Trophoblast cell (in vitro differentiated cells and primary cell): ENCODE data around the gene P2RX6.

Experiments
- DNase-seq, 2 donors: peaks; one replicate each; pipeline ENCODE4 v3.0.0-alpha.2; 2016
- H2AFZ ChIP-seq: 2 replicates; pipeline ENCODE4 v1.6.1; 2013; ENCODE audit warnings: low read length, moderate library complexity, mild to moderate bottlenecking; ENCODE audit not compliant: insufficient read depth, poor library complexity
- H2AK5ac ChIP-seq: 2 replicates; pipeline ENCODE4 v1.6.1; 2013; ENCODE audit warnings: mild to moderate bottlenecking, low read length
- H2BK120ac ChIP-seq: 2 replicates; pipeline ENCODE4 v1.6.1; 2013; ENCODE audit warnings: low read length, mild to moderate bottlenecking, moderate library complexity; ENCODE audit not compliant: insufficient read depth, poor library complexity
- H2BK12ac ChIP-seq: 2 replicates; pipeline ENCODE4 v1.6.1; 2013; ENCODE audit warnings: mild to moderate bottlenecking, low read length, moderate library complexity
- H2BK5ac ChIP-seq: 2 replicates; pipeline ENCODE4 v1.6.1; 2013; ENCODE audit warnings: low read length, low read depth, moderate library complexity, mild to moderate bottlenecking; ENCODE audit not compliant: poor library complexity
- H3K14ac ChIP-seq: 2 replicates; pipeline ENCODE4 v1.6.1; 2013; ENCODE audit warnings: mild to moderate bottlenecking, low read length
- H3K18ac ChIP-seq: 2 replicates; pipeline ENCODE4 v1.6.1; 2013; ENCODE audit warnings: mild to moderate bottlenecking, low read length
- H3K23ac ChIP-seq: 2 replicates; pipeline ENCODE4 v1.6.1; 2013; ENCODE audit warnings: low read length
- H3K27ac ChIP-seq: 2 replicates; pipeline ENCODE4 v1.5.1; 2013; ENCODE audit warnings: low read depth, mild to moderate bottlenecking, inconsistent platforms, low read length, moderate library complexity
- H3K27me3 ChIP-seq: 2 replicates; pipeline ENCODE4 v1.6.1; 2013; ENCODE audit warnings: inconsistent platforms, mild to moderate bottlenecking, low read length, moderate library complexity; ENCODE audit not compliant: insufficient read depth
- H3K36me3 ChIP-seq, 2 experiments: 1 replicate in 1 of 2; 2 replicates in 1 of 2; pipeline ENCODE4 v1.6.1; 2013; ENCODE audit warnings: low read length in 2 of 2, mild to moderate bottlenecking in 2 of 2, moderate library complexity in 1 of 2; ENCODE audit not compliant: insufficient read depth in 2 of 2, control insufficient read depth in 1 of 2
- H3K4ac ChIP-seq: 2 replicates; pipeline ENCODE4 v1.6.1; 2013; ENCODE audit warnings: low read depth, mild to moderate bottlenecking, low read length, moderate library complexity
- H3K4me1 ChIP-seq, 2 experiments: 1 replicate in 1 of 2; 2 replicates in 1 of 2; pipeline ENCODE4 v1.6.1; 2013; ENCODE audit warnings: low read length in 2 of 2, mild to moderate bottlenecking in 2 of 2, moderate library complexity in 1 of 2; ENCODE audit not compliant: insufficient read depth in 2 of 2, control insufficient read depth in 1 of 2
- H3K4me2 ChIP-seq: 2 replicates; pipeline ENCODE4 v1.6.1; 2013; ENCODE audit warnings: inconsistent platforms, mild to moderate bottlenecking, low read length, moderate library complexity
- H3K4me3 ChIP-seq: 2 replicates; pipeline ENCODE4 v1.5.1; 2013; ENCODE audit warnings: mild to moderate bottlenecking, low read depth, low read length, inconsistent platforms
- H3K79me1 ChIP-seq: one replicate; pipeline ENCODE4 v1.6.1; 2013; ENCODE audit warnings: low read length
- H3K79me2 ChIP-seq: 2 replicates; pipeline ENCODE4 v1.6.1; 2013; ENCODE audit warnings: low read length, mild to moderate bottlenecking; ENCODE audit not compliant: control insufficient read depth, insufficient read depth, poor library complexity
- H3K9ac ChIP-seq: 2 replicates; pipeline ENCODE4 v1.6.1; 2013; ENCODE audit warnings: mild to moderate bottlenecking, low read length
- H3K9me3 ChIP-seq: 2 replicates; pipeline ENCODE4 v1.6.1; 2013; ENCODE audit warnings: low read depth, mild to moderate bottlenecking, control low read depth, inconsistent platforms, low read length; ENCODE audit not compliant: insufficient read depth
- H4K12ac ChIP-seq: 2 replicates; pipeline ENCODE4 v1.6.1; 2013; ENCODE audit warnings: low read depth, mild to moderate bottlenecking, low read length, moderate library complexity
- H4K8ac ChIP-seq: 2 replicates; pipeline ENCODE4 v1.6.1; 2013; ENCODE audit warnings: low read depth, mild to moderate bottlenecking, low read length, moderate library complexity
- H4K91ac ChIP-seq: one replicate; pipeline ENCODE4 v1.6.1; 2013; ENCODE audit warnings: low read depth, mild to moderate bottlenecking, low read length, moderate library complexity
- WGBS: extraction: QIAGEN DNeasy Blood & Tissue Kit; methylation state at CpG from one replicate; pipeline ENCODE4 v1.1.7; 2013; ENCODE audit warnings: missing lambda C conversion rate; ENCODE audit not compliant: insufficient read length, insufficient coverage; ENCODE audit errors: extremely low coverage; 5-methylcytosine and 5-hydroxymethylcytosine counted together

Gene P2RX6

DNA sequence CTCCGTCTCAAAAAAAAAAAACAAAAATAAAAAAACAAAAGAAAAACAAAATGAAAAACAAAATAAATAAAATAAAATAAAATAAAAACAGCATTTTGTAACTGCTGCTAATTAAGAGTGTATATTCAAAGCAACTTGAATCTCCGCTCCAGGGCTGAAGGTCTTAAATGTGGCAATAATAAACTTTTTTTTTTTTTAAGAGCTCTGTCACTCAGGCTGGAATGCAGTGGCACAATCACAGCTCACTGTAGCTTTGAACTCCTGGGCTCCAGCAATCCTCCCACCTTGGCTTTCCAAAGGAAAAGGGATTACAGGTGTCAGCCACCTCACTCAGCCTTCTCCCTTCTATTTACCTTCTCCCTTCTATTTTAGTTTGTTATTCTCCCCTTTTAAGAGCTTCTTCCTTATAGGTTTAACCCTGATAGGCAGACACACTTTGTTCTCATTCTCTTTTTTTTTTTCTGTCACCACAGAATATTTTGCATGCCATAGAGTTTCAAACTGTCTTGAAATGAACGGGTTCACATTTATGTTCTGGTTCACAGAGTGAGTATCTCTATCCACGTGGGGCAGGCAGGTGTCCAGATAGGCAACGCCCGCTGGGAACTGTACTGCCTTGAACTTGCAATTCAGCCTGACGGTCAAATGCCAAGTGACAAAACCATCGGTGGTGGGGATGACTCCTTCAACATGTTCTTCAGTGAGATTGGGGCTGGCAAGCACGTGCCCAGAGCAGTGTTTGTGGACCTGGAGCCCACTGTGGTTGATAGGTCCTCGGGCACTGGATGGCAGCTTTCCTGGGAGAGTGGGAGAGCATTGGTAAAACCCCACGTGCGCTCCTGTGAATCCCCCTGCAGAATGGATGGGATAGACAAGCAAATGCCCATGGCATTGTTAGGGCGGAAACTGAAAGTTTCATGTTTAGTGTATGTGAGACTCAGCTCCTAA lies 50.2 kb downstream of the P2RX6 start:
- DNase-seq: peak in 1 of 2 donors; percentile 74
- no peaks in the 10 kb centered on the region for H3K4me1 ChIP-seq
- H3K79me2 ChIP-seq: no peaks in the 10 kb centered on the region
- no peak overlapping the region for H2AFZ ChIP-seq
- H3K9ac ChIP-seq: no peak overlapping the region
- no peak overlapping the region for H3K14ac ChIP-seq
- H3K27me3 ChIP-seq: no peaks in the 10 kb centered on the region
- no peak overlapping the region for H3K27ac ChIP-seq
- no peak overlapping the region for H4K8ac ChIP-seq
- no peak overlapping the region for H2AK5ac ChIP-seq
- no peak overlapping the region for H2BK12ac ChIP-seq
- no peak overlapping the region for H2BK5ac ChIP-seq
- no CpG with 5 or more reads among the region's 13 CpGs for WGBS
- no peak overlapping the region for H3K18ac ChIP-seq
- no peak overlapping the region for H3K4me2 ChIP-seq
- no peaks in the 10 kb centered on the region for H3K36me3 ChIP-seq
- H4K91ac ChIP-seq: no peak overlapping the region
- peaks cover 2% of the 10 kb centered on the region for H3K9me3 ChIP-seq
- H3K4ac ChIP-seq: no peak overlapping the region
- no peaks in the 10 kb centered on the region for H3K79me1 ChIP-seq
- H3K23ac ChIP-seq: no peak overlapping the region
- no peak overlapping the region for H4K12ac ChIP-seq
- H2BK120ac ChIP-seq: no peak overlapping the region
- no peak overlapping the region for H3K4me3 ChIP-seq

GRCh38 chr22:21067075-21067900 lies 52.3 kb downstream of the P2RX6 start:
- Histone ChIP-seq H3K9me3 (peaks cover 7% of the 10 kb centered on the region), H2BK120ac (no peak overlapping the region), H2AK5ac (no peak overlapping the region), H3K4me2 (no peak overlapping the region), H4K12ac (no peak overlapping the region), H3K23ac (no peak overlapping the region), H3K27ac (no peak overlapping the region), H4K8ac (no peak overlapping the region), H3K4ac (no peak overlapping the region), H2BK5ac (no peak overlapping the region), H2BK12ac (no peak overlapping the region), H3K79me1 (no peaks in the 10 kb centered on the region), H3K14ac (no peak overlapping the region), H3K18ac (no peak overlapping the region), H3K4me1 (no peaks in the 10 kb centered on the region), H3K27me3 (no peaks in the 10 kb centered on the region), H3K4me3 (no peak overlapping the region), H3K79me2 (no peaks in the 10 kb centered on the region), H3K9ac (no peak overlapping the region), H3K36me3 (no peaks in the 10 kb centered on the region), H4K91ac (no peak overlapping the region), H2AFZ (no peak overlapping the region)
- no CpG with 5 or more reads among the region's 28 CpGs for WGBS
- no peak for DNase-seq

GRCh38 chr22:21067901-21068680 lies 53.1 kb downstream of the P2RX6 start:
- no peak overlapping the region for H3K4me2 ChIP-seq
- H3K79me2 ChIP-seq: no peaks in the 10 kb centered on the region
- no peaks in the 10 kb centered on the region for H3K27me3 ChIP-seq
- no peak overlapping the region for H3K4ac ChIP-seq
- H3K79me1 ChIP-seq: no peaks in the 10 kb centered on the region
- H3K9me3 ChIP-seq: peaks cover 11% of the 10 kb centered on the region
- no CpG with 5 or more reads among the region's 12 CpGs for WGBS
- no peak overlapping the region for H2AFZ ChIP-seq
- no peak overlapping the region for H2BK5ac ChIP-seq
- H2BK120ac ChIP-seq: no peak overlapping the region
- H4K91ac ChIP-seq: no peak overlapping the region
- no peak overlapping the region for H4K12ac ChIP-seq
- no peak overlapping the region for H2BK12ac ChIP-seq
- no peak overlapping the region for H3K23ac ChIP-seq
- no peaks in the 10 kb centered on the region for H3K36me3 ChIP-seq
- H3K18ac ChIP-seq: no peak overlapping the region
- H3K4me1 ChIP-seq: no peaks in the 10 kb centered on the region
- no peak overlapping the region for H4K8ac ChIP-seq
- no peak overlapping the region for H3K14ac ChIP-seq
- no peak overlapping the region for H3K27ac ChIP-seq
- no peak overlapping the region for H2AK5ac ChIP-seq
- H3K9ac ChIP-seq: no peak overlapping the region
- no peak overlapping the region for H3K4me3 ChIP-seq
- no peak for DNase-seq

GRCh38 chr22:21068681-21069276 lies 53.8 kb downstream of the P2RX6 start:
- Histone ChIP-seq H4K8ac (no peak overlapping the region), H2BK12ac (no peak overlapping the region), H3K18ac (no peak overlapping the region), H3K14ac (no peak overlapping the region), H2BK120ac (no peak overlapping the region), H3K36me3 (no peaks in the 10 kb centered on the region), H4K91ac (no peak overlapping the region), H3K9me3 (peaks cover 13% of the 10 kb centered on the region), H3K4me1 (no peaks in the 10 kb centered on the region), H3K79me1 (no peaks in the 10 kb centered on the region), H3K9ac (no peak overlapping the region), H3K23ac (no peak overlapping the region), H2AK5ac (no peak overlapping the region), H4K12ac (no peak overlapping the region), H2BK5ac (no peak overlapping the region), H3K27me3 (no peaks in the 10 kb centered on the region), H3K4ac (no peak overlapping the region), H3K27ac (no peak overlapping the region), H3K4me2 (no peak overlapping the region), H2AFZ (no peak overlapping the region), H3K4me3 (no peak overlapping the region), H3K79me2 (no peaks in the 10 kb centered on the region)
- no CpG with 5 or more reads among the region's 4 CpGs for WGBS
- DNase-seq: no peak
